Measurements from ENCODE around the gene RAB26.

Gene RAB26

DNA sequence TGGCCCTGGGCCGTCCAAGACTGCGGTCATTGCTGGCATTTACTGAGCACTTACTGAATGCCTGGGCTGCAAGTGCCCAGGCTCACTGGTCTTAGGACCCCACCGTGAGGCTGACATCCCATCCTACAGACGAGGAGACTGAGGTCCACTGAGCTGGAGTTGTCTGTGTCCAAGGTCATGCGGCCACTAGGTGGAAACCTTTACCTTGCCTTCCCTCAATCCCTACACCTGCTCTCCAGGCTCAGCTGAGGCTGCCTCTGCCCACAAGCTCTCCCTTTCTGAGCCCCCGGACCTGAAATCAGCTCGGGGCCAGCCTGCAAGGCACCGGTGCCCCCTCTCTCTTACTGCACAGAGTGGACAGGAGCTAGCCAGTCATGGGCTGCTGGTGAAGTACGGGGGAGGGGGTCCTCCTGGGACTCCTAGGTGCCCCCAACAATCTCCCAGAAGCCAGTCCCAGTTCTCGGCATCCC, 46.5 kb downstream of the RAB26 start:
- Histone ChIP-seq H3K4me3 (ENCODE audit: low read depth, low read length) (no peak overlapping the region), H3K27ac (ENCODE audit: extremely low read depth, low read depth, low read length) (no peak overlapping the region), H3K9me3 (ENCODE audit: control insufficient read depth, insufficient read depth, low read depth, low read length) (no peaks in the 10 kb centered on the region), H3K36me3 (ENCODE audit: control insufficient read depth in 2 of 2, insufficient read depth in 1 of 2, low read length in 2 of 2) (no peaks in the 10 kb centered on the region), H3K4me1 (ENCODE audit: control insufficient read depth, insufficient read depth, low read length) (peaks cover 9% of the 10 kb centered on the region; the same call in 1 of the 2 replicates)
- ChIA-PET CTCF (interaction anchor here (0.5 to 3.4 kb wide), 15 partner anchors 8 to 1950 kb away, joined by 3 to 28 read pairs (median 3); partner anchors contain the start of genes ABCA3, ECI1 and MLST8), POLR2A (interaction anchor here (0.6 to 2.5 kb wide), 14 partner anchors 10 to 265 kb away, joined by 3 to 30 read pairs (median 4); partner anchors contain the start of genes BRICD5, DNASE1L2, E4F1 and ECI1)
- peak; percentile 72; the same call in 1 of the 2 replicates for TF ChIP-seq ZBTB17 (tag by site-specific recombination; IDR thresholded peaks at IDR 0.05)
- no peak for TF ChIP-seq ZNF174 (tag by site-specific recombination; IDR thresholded peaks at IDR 0.05)
- no peak for TF ChIP-seq ZNF10 (tag by site-specific recombination; IDR thresholded peaks at IDR 0.05)
- peak; percentile 70; the same call in 1 of the 2 replicates for TF ChIP-seq ZSCAN30 (tag by site-specific recombination; IDR thresholded peaks at IDR 0.05)
- TF ChIP-seq, protein P1, sequence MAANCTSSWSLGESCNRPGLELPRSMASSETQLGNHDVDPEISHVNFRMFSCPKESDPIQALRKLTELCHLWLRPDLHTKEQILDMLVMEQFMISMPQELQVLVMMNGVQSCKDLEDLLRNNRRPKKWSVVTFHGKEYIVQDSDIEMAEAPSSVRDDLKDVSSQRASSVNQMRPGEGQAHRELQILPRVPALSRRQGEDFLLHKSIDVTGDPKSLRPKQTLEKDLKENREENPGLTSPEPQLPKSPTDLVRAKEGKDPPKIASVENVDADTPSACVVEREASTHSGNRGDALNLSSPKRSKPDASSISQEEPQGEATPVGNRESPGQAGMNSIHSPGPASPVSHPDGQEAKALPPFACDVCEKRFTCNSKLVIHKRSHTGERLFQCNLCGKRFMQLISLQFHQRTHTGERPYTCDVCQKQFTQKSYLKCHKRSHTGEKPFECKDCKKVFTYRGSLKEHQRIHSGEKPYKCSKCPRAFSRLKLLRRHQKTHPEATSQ (tag by site-specific recombination; IDR thresholded peaks at IDR 0.05), result peak; percentile 71; the same call in 1 of the 2 replicates
- TF ChIP-seq ZNF24 (tag by site-specific recombination; IDR thresholded peaks at IDR 0.05), result 0 out of 2 replicates have a peak, but pooled peaks have one; percentile 26
- TF ChIP-seq, protein P2, sequence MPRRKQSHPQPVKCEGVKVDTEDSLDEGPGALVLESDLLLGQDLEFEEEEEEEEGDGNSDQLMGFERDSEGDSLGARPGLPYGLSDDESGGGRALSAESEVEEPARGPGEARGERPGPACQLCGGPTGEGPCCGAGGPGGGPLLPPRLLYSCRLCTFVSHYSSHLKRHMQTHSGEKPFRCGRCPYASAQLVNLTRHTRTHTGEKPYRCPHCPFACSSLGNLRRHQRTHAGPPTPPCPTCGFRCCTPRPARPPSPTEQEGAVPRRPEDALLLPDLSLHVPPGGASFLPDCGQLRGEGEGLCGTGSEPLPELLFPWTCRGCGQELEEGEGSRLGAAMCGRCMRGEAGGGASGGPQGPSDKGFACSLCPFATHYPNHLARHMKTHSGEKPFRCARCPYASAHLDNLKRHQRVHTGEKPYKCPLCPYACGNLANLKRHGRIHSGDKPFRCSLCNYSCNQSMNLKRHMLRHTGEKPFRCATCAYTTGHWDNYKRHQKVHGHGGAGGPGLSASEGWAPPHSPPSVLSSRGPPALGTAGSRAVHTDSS (tag by site-specific recombination; IDR thresholded peaks at IDR 0.05), result no peak
- peak; percentile 94 for TF ChIP-seq ZNF654 (tag by site-specific recombination; IDR thresholded peaks at IDR 0.05; ENCODE audit: low read depth)
- TF ChIP-seq SP7 (tag by site-specific recombination; IDR thresholded peaks at IDR 0.05), result peak; percentile 36; the same call in 1 of the 2 replicates
- TF ChIP-seq, protein P3, sequence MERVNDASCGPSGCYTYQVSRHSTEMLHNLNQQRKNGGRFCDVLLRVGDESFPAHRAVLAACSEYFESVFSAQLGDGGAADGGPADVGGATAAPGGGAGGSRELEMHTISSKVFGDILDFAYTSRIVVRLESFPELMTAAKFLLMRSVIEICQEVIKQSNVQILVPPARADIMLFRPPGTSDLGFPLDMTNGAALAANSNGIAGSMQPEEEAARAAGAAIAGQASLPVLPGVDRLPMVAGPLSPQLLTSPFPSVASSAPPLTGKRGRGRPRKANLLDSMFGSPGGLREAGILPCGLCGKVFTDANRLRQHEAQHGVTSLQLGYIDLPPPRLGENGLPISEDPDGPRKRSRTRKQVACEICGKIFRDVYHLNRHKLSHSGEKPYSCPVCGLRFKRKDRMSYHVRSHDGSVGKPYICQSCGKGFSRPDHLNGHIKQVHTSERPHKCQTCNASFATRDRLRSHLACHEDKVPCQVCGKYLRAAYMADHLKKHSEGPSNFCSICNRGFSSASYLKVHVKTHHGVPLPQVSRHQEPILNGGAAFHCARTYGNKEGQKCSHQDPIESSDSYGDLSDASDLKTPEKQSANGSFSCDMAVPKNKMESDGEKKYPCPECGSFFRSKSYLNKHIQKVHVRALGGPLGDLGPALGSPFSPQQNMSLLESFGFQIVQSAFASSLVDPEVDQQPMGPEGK (tag by site-specific recombination; IDR thresholded peaks at IDR 0.05), result peak; percentile 64
- TF ChIP-seq ZXDB (tag by site-specific recombination; IDR thresholded peaks at IDR 0.05), result 0 out of 2 replicates have a peak, but pooled peaks have one; percentile 16
- TF ChIP-seq ZBTB7A (tag by site-specific recombination; IDR thresholded peaks at IDR 0.05; ENCODE audit: low read depth), result peak; percentile 83; the same call in 1 of the 2 replicates
- TF ChIP-seq, protein P4, sequence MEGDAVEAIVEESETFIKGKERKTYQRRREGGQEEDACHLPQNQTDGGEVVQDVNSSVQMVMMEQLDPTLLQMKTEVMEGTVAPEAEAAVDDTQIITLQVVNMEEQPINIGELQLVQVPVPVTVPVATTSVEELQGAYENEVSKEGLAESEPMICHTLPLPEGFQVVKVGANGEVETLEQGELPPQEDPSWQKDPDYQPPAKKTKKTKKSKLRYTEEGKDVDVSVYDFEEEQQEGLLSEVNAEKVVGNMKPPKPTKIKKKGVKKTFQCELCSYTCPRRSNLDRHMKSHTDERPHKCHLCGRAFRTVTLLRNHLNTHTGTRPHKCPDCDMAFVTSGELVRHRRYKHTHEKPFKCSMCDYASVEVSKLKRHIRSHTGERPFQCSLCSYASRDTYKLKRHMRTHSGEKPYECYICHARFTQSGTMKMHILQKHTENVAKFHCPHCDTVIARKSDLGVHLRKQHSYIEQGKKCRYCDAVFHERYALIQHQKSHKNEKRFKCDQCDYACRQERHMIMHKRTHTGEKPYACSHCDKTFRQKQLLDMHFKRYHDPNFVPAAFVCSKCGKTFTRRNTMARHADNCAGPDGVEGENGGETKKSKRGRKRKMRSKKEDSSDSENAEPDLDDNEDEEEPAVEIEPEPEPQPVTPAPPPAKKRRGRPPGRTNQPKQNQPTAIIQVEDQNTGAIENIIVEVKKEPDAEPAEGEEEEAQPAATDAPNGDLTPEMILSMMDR (tag by site-specific recombination; IDR thresholded peaks at IDR 0.05), result peak; percentile 89
- TF ChIP-seq BCL11B (tag by site-specific recombination; IDR thresholded peaks at IDR 0.05; ENCODE audit: low read depth), result 0 out of 2 replicates have a peak, but pooled peaks have one; percentile 30
- no peak for TF ChIP-seq ZNF221 (tag by site-specific recombination; IDR thresholded peaks at IDR 0.05; ENCODE audit: borderline replicate concordance)
- no peak for TF ChIP-seq HOXC10 (CRISPR knock-in tag; IDR thresholded peaks at IDR 0.05)
- no peak for TF ChIP-seq ZNF785 (tag by site-specific recombination; IDR thresholded peaks at IDR 0.05)
- 0 out of 2 replicates have a peak, but pooled peaks have one; percentile 19 for TF ChIP-seq ZFHX2 (tag by site-specific recombination; conservative IDR thresholded peaks at IDR 0.05)
- TF ChIP-seq, protein P5, sequence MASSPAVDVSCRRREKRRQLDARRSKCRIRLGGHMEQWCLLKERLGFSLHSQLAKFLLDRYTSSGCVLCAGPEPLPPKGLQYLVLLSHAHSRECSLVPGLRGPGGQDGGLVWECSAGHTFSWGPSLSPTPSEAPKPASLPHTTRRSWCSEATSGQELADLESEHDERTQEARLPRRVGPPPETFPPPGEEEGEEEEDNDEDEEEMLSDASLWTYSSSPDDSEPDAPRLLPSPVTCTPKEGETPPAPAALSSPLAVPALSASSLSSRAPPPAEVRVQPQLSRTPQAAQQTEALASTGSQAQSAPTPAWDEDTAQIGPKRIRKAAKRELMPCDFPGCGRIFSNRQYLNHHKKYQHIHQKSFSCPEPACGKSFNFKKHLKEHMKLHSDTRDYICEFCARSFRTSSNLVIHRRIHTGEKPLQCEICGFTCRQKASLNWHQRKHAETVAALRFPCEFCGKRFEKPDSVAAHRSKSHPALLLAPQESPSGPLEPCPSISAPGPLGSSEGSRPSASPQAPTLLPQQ (tag by site-specific recombination; IDR thresholded peaks at IDR 0.05), result peak; percentile 40; the same call in 1 of the 2 replicates
- TF ChIP-seq, protein P6, sequence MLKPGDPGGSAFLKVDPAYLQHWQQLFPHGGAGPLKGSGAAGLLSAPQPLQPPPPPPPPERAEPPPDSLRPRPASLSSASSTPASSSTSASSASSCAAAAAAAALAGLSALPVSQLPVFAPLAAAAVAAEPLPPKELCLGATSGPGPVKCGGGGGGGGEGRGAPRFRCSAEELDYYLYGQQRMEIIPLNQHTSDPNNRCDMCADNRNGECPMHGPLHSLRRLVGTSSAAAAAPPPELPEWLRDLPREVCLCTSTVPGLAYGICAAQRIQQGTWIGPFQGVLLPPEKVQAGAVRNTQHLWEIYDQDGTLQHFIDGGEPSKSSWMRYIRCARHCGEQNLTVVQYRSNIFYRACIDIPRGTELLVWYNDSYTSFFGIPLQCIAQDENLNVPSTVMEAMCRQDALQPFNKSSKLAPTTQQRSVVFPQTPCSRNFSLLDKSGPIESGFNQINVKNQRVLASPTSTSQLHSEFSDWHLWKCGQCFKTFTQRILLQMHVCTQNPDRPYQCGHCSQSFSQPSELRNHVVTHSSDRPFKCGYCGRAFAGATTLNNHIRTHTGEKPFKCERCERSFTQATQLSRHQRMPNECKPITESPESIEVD (tag by site-specific recombination; IDR thresholded peaks at IDR 0.05), result no peak
- TF ChIP-seq ZNF600 (tag by site-specific recombination; IDR thresholded peaks at IDR 0.05), result no peak
- TF ChIP-seq ZNF121 (tag by site-specific recombination; IDR thresholded peaks at IDR 0.05), result peak; percentile 61; the same call in 1 of the 2 replicates
- TF ChIP-seq ZNF157 (tag by site-specific recombination; IDR thresholded peaks at IDR 0.05), result no peak
- no peak for TF ChIP-seq TRIM28 (IDR thresholded peaks at IDR 0.05; ENCODE audit: borderline replicate concordance, low read length)
- TF ChIP-seq, protein P7, sequence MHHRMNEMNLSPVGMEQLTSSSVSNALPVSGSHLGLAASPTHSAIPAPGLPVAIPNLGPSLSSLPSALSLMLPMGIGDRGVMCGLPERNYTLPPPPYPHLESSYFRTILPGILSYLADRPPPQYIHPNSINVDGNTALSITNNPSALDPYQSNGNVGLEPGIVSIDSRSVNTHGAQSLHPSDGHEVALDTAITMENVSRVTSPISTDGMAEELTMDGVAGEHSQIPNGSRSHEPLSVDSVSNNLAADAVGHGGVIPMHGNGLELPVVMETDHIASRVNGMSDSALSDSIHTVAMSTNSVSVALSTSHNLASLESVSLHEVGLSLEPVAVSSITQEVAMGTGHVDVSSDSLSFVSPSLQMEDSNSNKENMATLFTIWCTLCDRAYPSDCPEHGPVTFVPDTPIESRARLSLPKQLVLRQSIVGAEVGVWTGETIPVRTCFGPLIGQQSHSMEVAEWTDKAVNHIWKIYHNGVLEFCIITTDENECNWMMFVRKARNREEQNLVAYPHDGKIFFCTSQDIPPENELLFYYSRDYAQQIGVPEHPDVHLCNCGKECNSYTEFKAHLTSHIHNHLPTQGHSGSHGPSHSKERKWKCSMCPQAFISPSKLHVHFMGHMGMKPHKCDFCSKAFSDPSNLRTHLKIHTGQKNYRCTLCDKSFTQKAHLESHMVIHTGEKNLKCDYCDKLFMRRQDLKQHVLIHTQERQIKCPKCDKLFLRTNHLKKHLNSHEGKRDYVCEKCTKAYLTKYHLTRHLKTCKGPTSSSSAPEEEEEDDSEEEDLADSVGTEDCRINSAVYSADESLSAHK (tag by site-specific recombination; IDR thresholded peaks at IDR 0.05), result no peak

All from HEK293 (cell line).